ENCODE measurements around the gene LSM4.

DNA sequence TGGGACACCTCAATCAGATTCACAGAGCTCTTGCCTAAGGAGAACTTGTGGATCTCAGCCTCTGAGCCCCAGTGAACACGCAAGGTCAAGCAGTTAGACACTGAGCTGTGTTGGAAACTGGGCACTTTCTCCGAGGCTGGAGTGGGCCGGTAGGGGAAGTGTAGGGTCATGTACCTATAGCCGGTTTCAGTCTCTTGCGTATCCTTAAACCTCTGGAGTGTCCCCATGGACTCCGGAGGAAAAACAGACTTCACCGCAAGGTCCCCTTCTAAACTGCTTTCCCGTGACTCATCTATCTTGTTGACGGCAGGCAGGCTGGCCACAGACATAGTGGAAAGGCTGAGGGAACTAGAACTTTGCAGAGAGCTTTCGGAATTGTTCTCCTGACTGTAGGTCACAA lies 60.0 kb downstream of the LSM4 start:
- TF ChIP-seq POLR2A (IDR thresholded peaks at IDR 0.05; ENCODE audit: low read depth, low read length), result no peak
- no peak for TF ChIP-seq EZH2 (IDR thresholded peaks at IDR 0.05; ENCODE audit: borderline replicate concordance, low read depth, low read length, severe bottlenecking)
- no peak for TF ChIP-seq JUN (IDR thresholded peaks at IDR 0.05; ENCODE audit: borderline replicate concordance, insufficient read depth, insufficient read length, low read depth)
- no peak for TF ChIP-seq FOS (IDR thresholded peaks at IDR 0.05; ENCODE audit: borderline replicate concordance, insufficient read depth, low read length)
- TF ChIP-seq POLR2AphosphoS5 (IDR thresholded peaks at IDR 0.05; ENCODE audit: insufficient read depth, low read depth, low read length), result no peak
- TF ChIP-seq MYC (IDR thresholded peaks at IDR 0.05; ENCODE audit: low read depth, low read length), result no peak
